Medulla oblongata (tissue), 1 donor: ENCODE results near the gene TMEM59L.

ENCODE experiments used
- DNase-seq: peaks from one replicate; pipeline ENCODE4 v3.0.0-alpha.2; 2015; ENCODE audit errors: extremely low spot score

The TMEM59L gene

DNA sequence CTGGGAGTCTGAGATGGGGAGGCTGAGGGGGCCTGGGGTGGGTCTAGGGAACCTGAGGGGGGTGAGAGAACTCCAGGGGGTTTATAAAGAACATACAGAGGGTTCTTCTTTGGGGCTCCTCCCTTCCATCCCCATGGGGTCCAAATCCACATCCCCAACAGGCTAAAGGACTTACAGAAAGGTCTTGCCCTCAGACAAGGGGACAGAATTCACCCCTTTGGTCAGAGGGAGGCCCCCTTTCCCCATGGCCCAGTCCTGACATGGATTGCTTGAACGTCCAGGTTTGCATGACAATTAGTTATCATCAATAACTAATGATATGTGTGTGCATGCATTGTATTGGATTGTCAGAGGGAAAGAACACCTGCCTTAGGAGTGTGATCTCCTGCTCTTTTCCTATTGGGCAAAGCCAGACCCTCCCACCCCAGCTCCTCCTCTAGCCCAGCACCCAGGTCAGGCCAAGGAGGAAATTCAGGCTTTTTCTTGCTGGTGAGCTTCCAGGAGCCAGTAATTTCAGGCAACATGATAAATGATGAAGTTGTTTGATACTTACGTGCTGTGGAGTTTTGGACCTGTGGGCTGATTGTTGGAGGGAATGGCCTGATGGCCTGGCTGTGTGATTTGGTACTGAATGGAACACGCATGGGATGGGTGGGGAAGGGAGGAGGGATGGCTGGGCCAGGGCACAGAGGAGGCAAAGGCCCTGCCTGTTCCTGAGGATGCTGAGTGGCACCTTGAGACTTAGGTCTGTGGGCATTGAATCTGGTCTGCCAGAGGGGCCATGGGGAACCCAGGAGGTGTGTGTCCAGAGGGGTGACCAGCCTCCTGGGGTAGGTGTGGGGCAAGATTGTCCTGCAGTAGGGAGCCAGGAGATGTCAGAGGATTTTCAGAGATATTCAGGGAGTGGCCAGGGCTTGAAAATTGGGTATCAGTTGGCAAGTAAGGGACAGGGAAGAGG is 25.3 kb downstream of the TMEM59L start:
- no peak for DNase-seq

DNA sequence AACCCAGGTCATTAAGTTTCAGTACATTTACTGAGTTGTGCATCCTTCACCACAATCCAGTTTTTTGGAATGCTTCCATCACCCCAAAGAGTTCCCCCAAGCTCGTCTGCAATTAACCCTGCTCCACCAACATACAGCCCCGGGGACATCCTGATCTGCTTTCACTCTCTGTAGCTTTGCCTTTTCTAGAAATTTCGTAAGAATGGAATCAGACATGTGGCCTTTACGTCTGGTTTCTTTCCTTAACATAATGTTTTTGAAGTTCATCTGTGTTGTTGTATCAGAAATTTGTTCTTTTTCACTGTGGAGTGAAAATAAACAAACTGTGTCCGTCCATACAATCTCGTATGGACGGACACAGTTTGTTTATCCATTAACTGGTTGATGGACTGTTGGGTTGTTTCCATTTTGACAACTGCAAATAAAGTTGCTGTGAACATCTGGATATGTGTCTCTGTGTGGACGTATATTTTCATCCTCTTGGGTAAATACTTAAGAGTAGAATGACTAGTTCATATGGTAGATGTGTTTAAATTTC is 27.1 kb downstream of the TMEM59L start:
- DNase-seq = no peak

DNA sequence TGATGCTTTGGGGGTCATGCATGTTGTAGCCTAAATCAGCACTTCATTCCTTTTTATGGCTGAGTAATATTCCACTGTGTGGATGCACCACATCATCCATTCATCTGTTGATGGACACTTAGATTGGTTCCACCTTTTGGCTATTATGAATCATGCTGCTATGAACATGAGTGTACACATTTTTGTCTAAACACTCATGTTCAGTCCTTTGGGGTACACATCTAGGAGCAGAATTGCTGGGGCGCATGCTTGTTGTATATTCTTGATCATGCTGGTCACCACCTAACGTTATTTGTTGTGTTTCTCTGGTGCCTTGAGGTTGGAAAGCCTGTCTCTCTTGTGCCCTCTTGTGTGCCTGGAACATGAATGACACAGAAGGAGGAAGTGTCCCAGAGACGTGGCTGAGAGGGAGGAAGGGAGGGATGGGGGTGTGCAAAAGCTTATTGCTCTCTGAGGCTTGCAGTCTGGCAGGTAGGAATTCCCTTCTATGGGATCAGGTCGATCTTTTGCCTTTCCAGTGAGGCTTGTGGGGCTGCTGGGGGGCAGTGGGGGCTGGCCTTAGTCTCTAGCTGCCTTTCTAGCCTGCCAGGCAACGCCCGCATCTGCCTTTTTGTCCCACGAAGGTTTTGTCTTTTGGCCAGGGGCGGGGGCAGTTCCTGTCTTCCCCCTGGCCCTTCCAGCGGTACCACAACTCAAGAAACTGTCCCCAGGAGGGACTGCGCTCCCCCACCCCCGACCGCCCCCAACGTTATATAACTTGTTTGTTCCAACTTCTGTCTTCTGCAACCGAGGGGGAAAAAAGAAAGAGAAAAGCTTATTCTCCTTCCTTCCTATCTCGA is 31.7 kb downstream of the TMEM59L start:
- peak; percentile 79 for DNase-seq

DNA sequence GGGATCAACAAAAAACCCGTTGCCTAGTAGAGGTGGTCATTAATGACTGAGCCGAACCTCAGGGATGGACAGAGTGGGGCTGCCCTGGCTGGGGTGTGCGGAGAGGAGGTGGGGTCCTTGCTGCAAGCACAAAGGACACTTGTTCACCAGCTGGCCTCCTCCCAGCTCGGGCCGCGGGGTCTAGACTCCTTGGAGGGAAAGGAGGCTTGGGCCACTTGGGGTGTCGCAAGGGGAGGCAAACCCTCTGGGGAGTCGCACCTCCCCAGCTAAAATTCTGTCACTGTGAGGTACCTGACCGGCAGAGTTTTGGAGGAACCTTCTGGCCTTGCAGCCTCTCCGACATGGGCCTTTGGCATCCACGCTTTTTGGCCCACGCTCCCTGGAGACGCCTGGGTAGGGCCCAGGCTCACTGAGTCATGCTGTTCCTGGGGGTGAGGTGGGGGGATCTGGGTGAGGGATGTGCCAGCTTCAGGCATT is 32.4 kb downstream of the TMEM59L start:
- peak; percentile 80 for DNase-seq

DNA sequence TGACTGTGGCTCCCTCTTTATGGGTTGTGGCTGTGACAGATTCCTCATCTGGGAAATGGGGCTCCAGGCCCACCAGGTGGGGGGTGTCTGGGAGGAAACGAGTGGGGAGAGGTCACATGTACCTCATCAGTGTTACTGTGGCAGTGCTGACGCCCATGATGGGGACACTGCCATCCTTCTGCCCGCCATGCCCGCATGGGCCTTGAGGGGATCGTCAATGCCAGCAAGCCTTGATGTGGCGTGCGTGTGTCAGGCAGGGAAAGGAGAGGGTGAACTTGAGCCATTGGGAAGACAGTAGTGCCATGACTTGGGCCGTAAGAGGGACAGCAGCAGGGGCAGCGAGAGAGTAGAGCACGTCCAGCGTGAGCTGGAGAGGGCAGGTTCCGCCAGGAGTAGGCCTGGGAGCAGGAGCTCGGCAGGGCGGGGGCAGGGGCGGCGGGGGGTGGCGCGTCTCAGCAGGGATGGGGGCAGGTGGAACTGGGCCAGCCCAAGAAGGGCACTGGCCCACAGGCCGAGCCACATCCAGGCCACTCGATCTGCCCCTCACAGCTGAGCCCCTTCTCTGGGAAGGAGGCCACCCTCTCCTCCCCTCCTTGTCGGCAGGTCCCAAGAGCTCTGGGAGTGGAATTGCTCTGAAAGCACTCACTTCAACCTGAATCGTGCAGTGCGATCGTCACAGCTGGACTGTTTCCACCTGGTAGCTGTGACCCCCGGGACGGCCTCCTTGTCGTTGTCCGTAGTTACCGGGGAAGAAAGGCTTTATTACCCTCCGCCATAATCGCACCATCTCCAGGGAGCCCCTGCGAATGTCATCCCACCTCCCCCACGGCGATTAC is 34.1 kb downstream of the TMEM59L start:
- DNase-seq = no peak

DNA sequence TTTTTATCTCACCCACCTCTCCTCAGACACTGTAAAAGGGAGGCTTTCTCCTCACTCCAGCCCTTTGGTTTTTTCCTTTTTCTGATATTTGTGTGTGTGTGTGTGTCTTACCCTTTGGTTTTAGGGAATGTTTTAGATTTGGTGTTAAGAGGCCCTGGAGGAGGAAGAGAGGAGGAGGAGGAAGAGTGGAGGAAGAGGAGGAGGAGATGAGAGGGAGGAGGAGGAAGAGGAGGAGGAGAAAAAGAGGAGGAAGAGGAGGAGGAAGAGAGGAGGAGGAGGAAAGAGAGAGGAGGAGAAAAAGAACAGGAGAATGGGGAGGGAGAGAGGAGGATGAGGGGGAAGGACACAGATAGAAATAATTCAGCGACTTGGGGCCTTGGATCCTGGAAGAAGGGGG is 34.7 kb downstream of the TMEM59L start:
- no peak for DNase-seq

DNA sequence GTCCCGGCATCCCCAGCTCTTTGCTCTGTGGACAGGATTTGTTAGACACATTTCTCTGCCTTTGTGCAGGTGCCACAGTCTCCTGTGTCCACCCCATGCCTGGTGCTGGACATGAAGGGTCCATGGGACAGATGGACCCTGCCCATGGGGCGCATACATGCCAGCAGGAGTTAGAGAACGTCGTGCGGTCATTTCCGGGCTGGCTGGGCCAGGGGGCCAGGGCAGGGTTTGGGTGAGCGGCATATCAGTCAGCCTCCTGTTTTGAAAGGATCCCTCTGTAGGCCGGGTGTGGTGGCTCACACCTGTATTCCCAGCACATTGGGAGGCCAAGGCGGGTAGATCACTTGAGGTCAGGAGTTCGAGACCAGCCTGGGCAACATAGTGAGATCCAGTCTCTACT is 35.1 kb downstream of the TMEM59L start:
- no peak for DNase-seq

DNA sequence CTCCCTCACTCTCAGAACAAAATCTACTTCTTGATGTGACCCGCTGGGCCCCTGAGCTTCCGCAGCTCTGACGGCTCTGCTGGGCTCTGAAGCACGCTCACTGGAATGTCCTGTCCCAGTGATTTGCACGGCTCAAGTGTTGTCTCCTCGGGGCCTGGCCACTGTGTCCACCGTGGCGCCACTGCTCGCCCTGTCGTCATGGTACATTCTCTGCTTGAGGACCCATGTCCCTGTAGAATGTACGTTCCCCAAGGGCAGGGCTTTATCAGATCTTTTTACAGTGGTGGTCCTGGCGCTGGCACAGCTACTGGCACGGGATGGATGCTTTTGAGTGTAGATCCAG is 36.3 kb downstream of the TMEM59L start:
- no peak for DNase-seq

DNA sequence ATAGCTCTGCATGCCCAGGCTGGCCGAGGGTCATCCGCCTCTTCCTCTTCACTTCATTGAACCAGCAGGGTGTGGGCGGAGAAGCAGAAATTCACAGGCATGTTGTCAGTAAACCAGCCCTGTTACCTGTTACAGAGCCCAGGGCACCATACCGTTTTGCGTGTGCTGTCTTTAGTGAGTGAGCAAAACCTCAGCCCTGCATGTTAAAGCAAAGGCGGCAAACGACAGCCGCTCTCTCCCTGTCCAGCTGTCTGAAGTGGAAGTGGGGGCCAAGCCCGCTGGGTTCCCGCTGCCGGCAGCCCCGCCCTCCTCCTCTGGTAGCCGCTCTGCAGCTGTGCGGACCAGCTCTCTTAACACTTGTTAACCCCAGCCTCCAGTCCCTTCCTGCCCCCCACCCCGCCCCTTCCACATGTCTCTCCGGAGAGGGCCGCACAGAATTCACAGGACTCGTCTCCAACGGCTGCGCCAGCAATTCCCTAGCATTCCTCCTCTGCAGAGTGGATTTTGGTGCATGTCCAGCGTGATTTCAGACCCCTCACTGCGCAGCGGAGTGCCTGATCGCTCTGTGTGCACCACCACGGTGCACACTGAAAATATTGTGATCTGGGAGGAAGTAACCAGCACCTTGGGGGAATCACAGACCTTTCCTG is 36.8 kb downstream of the TMEM59L start:
- DNase-seq = peak; percentile 50

DNA sequence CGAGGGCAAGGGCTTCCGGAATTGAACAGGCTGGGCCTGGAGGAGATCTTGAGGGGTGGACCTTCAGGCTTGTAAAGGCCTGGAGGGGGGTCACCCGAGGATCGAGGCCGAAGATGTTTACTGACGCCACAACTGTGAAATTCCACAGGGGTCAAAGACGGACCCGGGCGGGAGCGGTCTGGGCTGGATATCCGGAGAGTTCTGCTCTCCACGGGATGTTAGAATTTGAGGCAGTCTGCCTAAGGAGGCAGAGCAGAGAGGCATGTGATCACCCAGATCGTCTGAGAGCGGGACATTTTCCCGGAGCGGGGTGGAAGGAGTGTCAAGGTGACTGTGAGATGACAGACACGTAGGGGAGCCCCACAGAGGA is 37.3 kb downstream of the TMEM59L start:
- peak; percentile 48 for DNase-seq

DNA sequence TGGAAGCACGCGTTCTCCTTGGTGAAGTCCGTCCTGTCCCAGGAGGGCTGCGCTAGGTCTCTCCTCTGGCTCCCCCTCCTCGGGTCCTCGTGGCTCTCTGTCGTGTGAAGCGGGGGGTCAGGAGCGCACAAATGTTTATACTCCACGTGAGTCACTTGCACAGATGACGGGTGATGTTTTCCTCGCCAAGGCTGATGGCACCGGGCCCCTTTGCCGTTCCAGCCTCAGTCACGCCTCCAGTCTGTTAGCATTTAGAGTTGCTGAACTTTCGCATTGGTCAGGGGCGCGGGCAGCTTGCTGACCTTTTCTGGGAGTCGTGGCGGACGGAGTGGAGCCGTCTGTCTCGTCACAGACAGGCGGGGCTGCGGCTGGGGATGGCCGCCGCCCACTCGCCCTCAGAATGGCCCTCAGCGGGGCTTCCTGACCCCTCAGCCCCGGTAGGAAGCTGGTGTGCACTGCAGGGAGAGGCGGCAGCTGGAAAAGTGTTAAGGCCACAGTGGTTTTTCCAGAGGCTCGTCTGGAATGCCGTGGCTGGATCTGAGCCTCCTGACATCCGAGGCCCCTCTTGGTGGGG is 37.9 kb downstream of the TMEM59L start:
- DNase-seq = no peak

DNA sequence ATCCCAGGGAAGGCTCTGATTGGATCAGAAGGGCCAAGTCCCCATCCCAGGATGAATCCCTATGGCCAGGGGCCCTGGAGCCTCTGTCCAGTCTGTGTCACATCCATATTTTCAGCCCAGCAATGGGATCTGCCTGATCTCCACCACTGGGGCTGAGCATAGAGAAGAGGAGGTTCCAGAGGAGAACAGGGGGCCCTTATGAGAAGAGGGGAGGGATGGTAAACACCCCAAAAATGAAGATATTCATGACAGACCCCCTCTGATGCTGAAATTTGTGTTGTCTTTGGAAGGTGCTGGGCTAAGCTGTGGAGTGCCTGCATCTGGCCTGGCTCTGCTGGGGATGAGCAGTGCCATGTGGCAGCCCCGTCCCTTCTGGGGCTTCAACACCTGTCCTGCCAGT is 38.6 kb downstream of the TMEM59L start:
- no peak for DNase-seq

DNA sequence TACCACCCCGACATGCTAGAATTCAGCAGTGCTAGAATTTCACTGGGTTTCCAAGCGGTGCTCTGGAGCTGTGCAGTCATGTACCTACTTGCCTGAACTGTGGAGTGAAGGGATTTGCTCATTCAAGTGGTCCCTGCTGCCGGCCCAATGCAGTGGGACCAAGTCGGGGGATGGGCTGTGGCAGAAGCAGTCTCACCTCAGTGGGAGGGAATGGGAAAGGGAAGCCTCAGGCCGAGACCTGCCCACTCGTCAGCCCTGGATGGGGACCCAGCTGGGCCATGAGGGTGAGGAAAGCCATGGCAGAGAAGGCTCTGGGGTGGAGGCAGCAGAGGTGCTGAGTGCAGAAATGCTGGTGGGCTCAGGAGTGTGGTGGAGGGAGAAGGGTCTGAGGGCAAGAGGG is 39.1 kb downstream of the TMEM59L start:
- DNase-seq = no peak

DNA sequence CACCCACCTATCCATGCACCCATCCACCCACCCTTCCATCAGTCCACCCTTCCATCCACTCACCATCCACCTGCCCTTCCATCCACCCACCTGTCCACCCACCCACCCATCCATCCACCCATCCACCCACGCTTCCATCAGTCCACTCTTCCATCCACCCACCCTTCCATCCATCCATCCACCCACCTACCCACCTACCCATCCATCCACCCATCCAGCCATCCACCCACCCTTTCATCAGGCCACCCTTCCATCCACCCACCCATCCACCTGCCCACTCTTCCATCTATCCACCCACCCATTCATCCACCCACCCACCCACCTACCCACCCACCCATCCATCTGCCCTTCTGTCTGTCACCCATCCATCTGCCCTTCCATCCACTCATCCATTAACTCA is 41.2 kb downstream of the TMEM59L start:
- DNase-seq = no peak

DNA sequence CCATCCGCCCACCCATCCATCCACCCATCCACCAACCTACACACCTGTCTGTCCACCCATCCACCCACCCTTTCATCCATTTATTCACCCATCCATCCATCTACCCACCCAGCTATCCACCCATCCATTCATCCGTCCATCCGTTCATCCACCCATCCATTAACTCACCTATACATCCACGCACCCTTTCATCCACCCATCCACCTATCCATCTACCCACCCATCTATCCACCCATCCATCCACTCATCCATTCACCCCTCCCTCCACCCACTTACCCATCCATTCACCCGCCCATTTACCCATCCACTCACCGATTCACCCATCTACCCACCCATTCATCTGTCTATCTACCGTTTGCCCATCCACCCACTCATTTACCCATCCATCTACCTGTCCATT is 41.8 kb downstream of the TMEM59L start:
- DNase-seq = no peak

DNA sequence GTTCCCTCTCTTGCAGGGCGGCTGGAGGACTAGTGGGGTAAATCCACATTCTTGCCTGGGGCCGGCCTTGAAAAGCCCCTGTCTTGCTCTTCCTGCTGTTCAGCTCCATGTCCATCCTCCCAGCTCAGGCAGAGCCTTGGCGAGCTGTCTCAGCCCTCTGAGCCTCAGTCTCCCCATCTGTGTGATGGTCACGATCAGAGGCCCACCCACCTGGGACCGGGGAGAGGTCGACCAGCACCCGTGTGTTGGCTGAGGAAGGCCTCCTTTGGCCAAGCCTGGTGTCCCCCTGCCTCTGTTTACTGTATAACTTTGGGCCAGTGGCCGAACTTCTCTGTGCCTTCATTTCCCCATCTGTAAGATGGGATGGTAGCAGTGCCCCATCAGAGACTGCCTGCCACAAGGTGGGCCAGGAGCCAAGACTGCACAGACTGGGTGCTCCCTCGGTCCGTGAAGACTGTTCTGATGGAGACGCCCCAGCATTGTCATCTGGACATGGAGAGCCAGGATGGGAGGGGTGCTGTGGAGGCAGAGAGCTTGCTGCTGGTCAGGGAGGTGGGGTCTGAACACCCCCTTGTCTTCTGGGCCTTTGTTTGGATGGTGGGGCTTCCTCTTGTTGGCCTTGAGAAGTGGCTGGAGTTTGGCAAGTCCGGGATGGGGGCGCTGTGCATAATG is 42.6 kb downstream of the TMEM59L start:
- DNase-seq = no peak

DNA sequence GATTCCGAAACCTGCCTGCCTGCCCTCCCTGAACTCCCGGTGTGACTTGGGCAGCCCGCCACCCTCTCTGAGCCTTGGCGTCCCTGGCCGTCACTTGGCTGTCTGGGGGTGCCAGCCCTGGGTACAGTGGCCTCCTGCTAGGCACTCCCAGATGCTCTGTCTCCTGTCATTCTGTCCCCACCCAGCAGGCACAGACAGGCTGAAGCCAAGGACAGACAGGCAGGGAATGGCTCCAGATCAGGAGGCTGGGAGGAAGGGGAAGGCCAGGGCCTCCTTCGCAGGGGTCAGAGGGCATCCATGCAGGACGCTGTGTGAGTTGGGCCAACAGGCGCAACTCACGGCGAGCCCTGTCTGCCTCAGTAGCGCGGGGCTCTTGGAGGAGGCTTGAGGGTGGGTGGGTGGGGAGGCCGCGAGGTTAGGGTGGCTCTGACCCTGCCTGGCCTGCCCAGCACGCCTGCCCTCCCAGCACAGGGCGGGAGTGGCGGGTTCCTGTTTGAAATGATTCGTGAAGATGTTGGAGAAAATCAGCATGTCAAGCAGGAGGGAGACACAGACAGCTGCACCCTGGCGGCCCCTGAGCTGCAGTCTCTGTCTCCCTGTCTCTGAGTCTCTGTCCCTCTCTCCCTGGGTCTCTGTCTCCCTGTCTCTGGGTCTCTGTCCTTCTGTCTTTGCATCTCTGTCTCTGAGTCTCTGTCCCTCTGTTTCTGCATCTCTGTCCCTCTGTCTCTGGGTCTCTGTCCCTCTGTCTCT is 43.8 kb downstream of the TMEM59L start:
- DNase-seq = no peak

DNA sequence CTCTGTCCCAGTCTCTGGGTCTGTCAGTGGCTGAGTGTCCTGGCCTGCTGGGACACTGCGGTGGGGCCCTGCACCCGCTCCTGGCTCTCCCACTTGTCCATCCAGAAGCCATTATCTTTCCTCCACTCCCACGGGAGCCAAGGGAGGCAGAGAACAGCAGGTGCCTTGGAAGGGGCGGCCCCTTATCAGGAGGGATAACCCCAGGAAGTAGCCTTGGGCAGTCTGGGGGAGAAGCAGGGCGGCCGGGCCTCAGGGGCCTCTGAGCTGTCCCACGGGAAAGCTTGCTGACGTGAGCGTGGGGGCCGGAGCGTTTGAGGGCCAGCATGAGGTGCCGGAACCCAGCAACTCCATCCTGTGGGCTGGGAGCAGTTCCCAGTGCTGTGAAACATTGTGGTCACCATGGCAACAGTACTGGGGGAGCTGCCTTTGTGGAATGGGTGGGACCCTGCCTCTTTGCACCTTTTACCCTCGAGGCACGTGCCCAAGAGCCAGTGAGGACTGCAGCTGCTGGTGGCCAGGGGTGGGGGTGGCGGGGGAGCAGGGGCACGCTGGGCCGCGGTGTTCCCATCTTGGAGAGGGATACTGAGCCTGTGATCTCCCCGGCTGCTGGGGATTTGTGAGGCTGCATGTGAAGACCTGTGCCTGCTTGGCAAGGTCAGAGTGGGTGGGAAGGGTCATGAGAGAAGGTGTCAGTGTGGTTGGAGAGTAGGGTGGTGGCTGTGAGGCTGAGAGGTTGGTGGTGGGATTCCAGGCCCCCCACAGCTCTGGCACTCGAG is 45.1 kb downstream of the TMEM59L start:
- no peak for DNase-seq

DNA sequence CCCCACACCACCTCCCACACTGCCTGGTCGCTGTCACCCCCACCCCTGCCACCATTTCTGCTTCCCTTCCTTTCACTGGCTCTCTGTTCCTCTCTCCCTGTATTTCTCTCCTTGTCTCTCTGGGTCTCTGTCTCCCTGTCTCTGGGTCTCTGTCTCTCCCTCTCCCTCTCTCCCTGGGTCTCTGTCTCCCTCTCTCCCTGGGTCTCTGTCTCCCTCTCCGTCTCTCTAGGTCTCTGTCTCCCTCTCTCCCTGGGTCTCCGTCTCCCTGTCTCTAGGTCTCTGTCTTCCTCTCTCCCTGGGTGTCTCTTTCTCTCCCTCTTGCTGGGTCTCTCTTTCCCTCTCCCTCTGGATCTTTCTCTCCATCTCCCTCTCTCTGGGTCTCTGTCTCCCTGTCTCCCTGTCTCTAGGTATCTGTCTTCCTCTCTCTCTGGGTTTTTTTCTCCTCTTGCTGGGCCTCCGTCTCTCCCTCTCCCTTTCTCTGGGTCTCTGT is 45.7 kb downstream of the TMEM59L start:
- DNase-seq = no peak
